ENCODE measurements around the gene CENPX. TPM values are rescaled to one million over a fixed set of nuclear protein-coding genes. Genes with fewer than 3 reads are reported as not detected.

The CENPX gene
- total and polyA plus RNA-seq, 2 of the 13 experiments (the other 11 are each of a cell fraction or from before 2014, with no cell fraction given): 92.7 to 170 TPM

DNA sequence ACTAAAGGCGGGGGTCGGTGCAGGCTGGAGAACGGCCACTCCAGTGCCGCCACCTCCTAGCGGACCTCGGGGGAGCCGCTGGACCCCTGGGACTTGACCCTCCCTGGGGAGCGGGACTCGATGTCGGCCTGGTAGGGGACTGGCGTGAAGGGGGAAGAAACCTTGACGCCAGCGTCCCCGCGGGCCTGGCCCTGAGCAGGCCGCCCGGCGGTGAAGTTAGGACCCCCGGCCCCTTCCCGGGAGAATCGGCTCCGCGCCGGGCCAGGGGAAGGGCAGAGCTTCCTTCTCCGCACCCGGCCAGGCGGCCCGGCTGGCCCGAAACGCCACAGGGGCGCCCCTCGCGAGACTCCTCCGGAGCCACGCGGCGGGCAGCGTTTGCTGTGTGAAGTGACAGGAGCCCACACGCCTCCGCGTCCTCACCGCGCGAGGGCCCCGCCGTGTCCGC lies 42.5 kb upstream of the CENPX start (continued):
- TF ChIP-seq YY1 (IDR thresholded peaks at IDR 0.05; ENCODE audit: insufficient read depth, insufficient replicate concordance, low read depth, low read length) (no peak), ZNF777 (CRISPR knock-in tag; IDR thresholded peaks at IDR 0.05) (peak; percentile 1; the same call in 1 of the 2 replicates), ZNF724P (CRISPR knock-in tag; IDR thresholded peaks at IDR 0.05; ENCODE audit: borderline replicate concordance) (peak; percentile 40), MEIS2 (CRISPR knock-in tag; IDR thresholded peaks at IDR 0.05) (peak; percentile 10), ZNF326 (CRISPR knock-in tag; IDR thresholded peaks at IDR 0.05; ENCODE audit: borderline replicate concordance) (no peak), MAF1 (CRISPR knock-in tag; IDR thresholded peaks at IDR 0.05; ENCODE audit: borderline replicate concordance) (peak; percentile 17; the same call in 1 of the 2 replicates), CHD2 (IDR thresholded peaks at IDR 0.05; ENCODE audit: low read depth, low read length) (peak; percentile 86), HOXA9 (CRISPR knock-in tag; IDR thresholded peaks at IDR 0.05; ENCODE audit: borderline replicate concordance) (no peak), ZNF367 (CRISPR knock-in tag; IDR thresholded peaks at IDR 0.05; ENCODE audit: borderline replicate concordance) (peak; percentile 55; the same call in 1 of the 2 replicates), HIVEP1 (CRISPR knock-in tag; IDR thresholded peaks at IDR 0.05) (0 out of 2 replicates have a peak, but pooled peaks have one; percentile 7), KDM5A (IDR thresholded peaks at IDR 0.05; ENCODE audit: borderline replicate concordance, low read length) (peak; percentile 88), AGO2 (optimal IDR thresholded peaks at IDR 0.05; ENCODE audit: low read depth, low read length) (peak; percentile 81), ZNF10 (CRISPR knock-in tag; IDR thresholded peaks at IDR 0.05; ENCODE audit: borderline replicate concordance, low read depth) (0 out of 2 replicates have a peak, but pooled peaks have one; percentile 13)
- TF ChIP-seq, protein P1, sequence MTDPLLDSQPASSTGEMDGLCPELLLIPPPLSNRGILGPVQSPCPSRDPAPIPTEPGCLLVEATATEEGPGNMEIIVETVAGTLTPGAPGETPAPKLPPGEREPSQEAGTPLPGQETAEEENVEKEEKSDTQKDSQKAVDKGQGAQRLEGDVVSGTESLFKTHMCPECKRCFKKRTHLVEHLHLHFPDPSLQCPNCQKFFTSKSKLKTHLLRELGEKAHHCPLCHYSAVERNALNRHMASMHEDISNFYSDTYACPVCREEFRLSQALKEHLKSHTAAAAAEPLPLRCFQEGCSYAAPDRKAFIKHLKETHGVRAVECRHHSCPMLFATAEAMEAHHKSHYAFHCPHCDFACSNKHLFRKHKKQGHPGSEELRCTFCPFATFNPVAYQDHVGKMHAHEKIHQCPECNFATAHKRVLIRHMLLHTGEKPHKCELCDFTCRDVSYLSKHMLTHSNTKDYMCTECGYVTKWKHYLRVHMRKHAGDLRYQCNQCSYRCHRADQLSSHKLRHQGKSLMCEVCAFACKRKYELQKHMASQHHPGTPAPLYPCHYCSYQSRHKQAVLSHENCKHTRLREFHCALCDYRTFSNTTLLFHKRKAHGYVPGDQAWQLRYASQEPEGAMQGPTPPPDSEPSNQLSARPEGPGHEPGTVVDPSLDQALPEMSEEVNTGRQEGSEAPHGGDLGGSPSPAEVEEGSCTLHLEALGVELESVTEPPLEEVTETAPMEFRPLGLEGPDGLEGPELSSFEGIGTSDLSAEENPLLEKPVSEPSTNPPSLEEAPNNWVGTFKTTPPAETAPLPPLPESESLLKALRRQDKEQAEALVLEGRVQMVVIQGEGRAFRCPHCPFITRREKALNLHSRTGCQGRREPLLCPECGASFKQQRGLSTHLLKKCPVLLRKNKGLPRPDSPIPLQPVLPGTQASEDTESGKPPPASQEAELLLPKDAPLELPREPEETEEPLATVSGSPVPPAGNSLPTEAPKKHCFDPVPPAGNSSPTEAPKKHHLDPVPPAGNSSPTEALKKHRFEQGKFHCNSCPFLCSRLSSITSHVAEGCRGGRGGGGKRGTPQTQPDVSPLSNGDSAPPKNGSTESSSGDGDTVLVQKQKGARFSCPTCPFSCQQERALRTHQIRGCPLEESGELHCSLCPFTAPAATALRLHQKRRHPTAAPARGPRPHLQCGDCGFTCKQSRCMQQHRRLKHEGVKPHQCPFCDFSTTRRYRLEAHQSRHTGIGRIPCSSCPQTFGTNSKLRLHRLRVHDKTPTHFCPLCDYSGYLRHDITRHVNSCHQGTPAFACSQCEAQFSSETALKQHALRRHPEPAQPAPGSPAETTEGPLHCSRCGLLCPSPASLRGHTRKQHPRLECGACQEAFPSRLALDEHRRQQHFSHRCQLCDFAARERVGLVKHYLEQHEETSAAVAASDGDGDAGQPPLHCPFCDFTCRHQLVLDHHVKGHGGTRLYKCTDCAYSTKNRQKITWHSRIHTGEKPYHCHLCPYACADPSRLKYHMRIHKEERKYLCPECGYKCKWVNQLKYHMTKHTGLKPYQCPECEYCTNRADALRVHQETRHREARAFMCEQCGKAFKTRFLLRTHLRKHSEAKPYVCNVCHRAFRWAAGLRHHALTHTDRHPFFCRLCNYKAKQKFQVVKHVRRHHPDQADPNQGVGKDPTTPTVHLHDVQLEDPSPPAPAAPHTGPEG (CRISPR knock-in tag; IDR thresholded peaks at IDR 0.05): peak; percentile 18
- TF ChIP-seq, protein P2, sequence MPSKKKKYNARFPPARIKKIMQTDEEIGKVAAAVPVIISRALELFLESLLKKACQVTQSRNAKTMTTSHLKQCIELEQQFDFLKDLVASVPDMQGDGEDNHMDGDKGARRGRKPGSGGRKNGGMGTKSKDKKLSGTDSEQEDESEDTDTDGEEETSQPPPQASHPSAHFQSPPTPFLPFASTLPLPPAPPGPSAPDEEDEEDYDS (CRISPR knock-in tag; IDR thresholded peaks at IDR 0.05): no peak
- TF ChIP-seq, protein P3, sequence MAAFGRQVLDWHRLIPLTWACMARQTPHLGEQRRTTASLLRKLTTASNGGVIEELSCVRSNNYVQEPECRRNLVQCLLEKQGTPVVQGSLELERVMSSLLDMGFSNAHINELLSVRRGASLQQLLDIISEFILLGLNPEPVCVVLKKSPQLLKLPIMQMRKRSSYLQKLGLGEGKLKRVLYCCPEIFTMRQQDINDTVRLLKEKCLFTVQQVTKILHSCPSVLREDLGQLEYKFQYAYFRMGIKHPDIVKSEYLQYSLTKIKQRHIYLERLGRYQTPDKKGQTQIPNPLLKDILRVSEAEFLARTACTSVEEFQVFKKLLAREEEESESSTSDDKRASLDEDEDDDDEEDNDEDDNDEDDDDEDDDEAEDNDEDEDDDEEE (CRISPR knock-in tag; IDR thresholded peaks at IDR 0.05): 0 out of 2 replicates have a peak, but pooled peaks have one; percentile 72
- TF ChIP-seq, protein P4, sequence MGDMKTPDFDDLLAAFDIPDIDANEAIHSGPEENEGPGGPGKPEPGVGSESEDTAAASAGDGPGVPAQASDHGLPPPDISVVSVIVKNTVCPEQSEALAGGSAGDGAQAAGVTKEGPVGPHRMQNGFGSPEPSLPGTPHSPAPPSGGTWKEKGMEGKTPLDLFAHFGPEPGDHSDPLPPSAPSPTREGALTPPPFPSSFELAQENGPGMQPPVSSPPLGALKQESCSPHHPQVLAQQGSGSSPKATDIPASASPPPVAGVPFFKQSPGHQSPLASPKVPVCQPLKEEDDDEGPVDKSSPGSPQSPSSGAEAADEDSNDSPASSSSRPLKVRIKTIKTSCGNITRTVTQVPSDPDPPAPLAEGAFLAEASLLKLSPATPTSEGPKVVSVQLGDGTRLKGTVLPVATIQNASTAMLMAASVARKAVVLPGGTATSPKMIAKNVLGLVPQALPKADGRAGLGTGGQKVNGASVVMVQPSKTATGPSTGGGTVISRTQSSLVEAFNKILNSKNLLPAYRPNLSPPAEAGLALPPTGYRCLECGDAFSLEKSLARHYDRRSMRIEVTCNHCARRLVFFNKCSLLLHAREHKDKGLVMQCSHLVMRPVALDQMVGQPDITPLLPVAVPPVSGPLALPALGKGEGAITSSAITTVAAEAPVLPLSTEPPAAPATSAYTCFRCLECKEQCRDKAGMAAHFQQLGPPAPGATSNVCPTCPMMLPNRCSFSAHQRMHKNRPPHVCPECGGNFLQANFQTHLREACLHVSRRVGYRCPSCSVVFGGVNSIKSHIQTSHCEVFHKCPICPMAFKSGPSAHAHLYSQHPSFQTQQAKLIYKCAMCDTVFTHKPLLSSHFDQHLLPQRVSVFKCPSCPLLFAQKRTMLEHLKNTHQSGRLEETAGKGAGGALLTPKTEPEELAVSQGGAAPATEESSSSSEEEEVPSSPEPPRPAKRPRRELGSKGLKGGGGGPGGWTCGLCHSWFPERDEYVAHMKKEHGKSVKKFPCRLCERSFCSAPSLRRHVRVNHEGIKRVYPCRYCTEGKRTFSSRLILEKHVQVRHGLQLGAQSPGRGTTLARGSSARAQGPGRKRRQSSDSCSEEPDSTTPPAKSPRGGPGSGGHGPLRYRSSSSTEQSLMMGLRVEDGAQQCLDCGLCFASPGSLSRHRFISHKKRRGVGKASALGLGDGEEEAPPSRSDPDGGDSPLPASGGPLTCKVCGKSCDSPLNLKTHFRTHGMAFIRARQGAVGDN (CRISPR knock-in tag; IDR thresholded peaks at IDR 0.05): peak; percentile 54; the same call in 1 of the 2 replicates
- TF ChIP-seq, protein P5, sequence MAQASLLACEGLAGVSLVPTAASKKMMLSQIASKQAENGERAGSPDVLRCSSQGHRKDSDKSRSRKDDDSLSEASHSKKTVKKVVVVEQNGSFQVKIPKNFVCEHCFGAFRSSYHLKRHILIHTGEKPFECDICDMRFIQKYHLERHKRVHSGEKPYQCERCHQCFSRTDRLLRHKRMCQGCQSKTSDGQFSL (CRISPR knock-in tag; IDR thresholded peaks at IDR 0.05): 0 out of 2 replicates have a peak, but pooled peaks have one; percentile 14

Measured in HepG2 (cell line).